GM19239 (cell line): ENCODE measurements around the gene CRHR2.
"Not testable (repeated sequence)": the region's sequence is repeated elsewhere in the genome, so short reads cannot be mapped to it uniquely, and the experiment has no call there.

Experiments
- DNase-seq: peaks from one replicate; pipeline ENCODE4 v3.0.0; 2011; ENCODE audit warnings: low spot score; ENCODE audit not compliant: insufficient read length
- FAIRE-seq: peaks from 2 replicates; lab custom pipeline; 2011; peaks lifted over from hg19 to GRCh38; lab: Jason Lieb, UNC

The CRHR2 gene

DNA sequence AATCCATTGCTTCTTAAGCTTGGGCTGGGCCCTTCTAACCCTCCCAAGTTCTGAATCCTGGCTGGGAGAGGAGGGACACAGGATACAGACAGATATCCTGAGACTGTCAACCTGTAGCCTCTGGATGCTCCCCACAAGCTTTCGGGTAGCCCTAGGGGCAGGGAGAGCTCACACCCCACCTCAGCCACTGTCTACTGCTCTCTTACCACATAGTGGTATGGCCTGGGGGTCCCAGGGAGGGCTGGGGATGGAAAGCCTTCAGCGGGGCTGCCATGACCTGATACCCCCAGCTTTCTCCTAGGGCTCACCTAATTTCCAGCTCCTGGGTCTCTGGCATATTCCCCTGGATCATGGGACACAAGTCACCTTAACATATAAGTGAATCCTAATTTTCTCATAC, 25.1 kb downstream of the CRHR2 start:
- FAIRE-seq (no peak), DNase-seq (no peak)

DNA sequence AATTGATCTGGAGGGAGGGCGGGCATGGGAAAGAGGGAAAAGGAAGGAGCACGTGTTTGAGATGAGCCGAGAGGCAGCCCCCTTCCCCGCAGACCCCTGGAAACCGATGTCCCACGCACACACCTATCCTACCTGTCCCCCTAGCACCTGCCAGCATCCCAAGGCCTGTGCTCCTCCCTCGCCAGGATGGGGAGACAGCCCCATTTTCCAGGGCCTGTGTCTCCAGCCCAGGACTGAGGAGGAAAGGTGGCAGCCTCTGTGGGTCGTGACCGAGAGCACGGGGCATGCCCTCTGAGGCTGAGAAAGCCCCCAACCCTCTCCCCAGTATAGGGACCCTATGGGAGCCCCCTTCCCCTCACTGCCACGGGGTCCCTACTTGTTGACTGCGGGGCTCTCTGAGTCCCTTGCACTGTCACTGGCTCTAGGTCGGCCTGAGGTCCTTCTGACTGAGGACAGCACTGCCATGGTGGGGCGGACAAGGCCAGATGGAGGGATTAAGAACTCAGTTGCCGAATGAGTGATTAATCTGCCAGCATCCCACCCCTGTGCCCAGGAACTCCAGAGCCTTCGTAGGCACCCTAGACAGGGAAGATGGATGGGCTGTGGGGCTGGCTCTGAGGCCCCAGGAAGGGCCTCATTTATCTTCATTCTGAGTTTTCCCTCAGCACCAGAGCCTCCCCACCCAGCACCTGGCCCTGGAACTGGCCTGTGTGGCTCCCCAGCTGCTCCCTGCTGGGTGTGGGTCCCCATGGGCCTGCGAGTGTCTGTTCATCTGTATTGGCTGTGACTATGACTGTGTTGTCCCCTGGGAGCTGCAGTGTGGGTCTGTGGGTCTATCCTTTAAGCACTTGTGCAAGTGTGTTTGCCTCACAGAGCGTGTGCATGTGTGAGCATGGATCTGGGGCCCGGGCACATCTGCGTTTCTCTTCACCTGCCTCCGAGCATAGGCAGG, 26.0 kb downstream of the CRHR2 start:
- FAIRE-seq: no peak
- DNase-seq: no peak

DNA sequence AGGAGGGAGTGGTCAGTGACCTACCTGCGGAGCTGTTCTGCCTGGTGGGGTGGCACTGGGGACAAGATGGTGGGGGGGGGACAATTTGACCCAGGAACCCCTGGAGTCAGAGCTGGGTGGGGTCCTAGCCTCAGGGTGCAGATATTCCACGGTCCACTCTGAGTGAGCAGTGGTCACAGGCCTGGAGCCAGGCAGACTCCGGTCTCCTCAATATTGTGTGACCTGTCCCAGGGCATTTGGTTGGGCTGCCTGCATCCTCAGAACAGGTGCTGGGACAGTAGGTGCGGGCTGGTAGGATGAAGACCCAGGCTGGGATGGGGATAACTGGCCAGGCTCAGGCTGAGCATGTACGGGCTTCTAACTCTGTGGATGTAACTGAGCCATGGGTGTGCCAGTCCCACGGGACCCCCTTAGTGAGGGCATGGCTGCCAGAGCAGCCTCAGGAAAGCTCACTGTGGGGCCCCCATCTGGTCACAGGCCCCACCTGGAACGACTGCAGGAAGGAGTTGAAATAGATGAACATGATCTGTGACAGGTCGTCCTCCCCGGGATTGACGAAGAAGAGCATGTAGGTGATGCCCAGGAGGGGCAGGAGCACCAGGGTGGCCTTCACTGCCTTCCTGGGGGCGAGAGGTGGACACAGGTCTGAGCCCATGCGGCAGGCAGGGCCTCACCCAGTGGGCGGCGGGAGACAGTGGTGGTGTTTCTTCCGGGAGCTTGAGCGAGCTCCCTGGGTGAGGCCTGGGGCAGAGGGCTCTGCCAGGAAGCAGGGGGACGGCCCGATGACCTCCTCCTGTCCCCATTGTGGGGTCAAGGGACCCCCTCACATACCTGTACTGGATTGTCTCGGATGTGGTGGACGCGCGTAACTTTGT, 26.9 kb downstream of the CRHR2 start:
- FAIRE-seq: no peak
- no peak for DNase-seq

DNA sequence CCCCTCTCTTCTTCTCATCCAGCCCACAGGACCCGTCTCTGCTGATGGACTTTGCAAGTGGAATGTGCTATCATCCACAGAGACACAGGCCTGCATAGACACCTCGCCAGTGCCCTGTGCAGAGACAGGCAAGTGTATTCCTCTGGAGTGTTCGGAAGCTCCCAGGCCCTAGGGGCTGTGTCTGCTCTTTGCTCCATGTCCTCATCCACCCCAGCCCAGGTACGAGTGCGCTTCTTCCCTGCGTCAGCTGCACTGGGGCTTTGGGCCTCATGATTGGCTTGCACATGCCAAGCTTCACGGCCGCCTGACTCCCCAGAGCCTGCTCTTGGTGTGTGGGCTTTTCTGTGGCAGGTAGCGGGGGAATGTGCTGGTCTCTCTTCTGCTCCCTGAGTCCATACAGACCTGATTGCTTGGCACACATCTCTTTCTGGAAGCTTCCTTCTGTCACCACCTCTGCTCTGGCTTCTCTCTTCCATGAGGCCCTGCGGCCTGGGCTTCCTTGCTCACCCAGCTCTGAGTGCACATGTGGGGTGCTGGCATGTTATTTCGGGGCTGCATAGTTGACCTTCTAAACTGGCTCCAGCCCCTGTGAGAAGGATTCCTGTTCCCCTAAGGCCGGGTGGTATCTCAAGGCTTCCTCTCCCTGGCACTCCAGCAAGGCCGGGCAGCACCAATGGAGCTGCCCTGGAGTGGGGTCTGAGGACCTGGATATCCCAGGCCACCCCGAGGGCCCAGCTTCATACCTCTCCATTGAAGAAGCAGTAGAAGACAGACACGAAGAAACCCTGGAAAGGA, 27.8 kb downstream of the CRHR2 start:
- no peak for FAIRE-seq
- no peak for DNase-seq

DNA sequence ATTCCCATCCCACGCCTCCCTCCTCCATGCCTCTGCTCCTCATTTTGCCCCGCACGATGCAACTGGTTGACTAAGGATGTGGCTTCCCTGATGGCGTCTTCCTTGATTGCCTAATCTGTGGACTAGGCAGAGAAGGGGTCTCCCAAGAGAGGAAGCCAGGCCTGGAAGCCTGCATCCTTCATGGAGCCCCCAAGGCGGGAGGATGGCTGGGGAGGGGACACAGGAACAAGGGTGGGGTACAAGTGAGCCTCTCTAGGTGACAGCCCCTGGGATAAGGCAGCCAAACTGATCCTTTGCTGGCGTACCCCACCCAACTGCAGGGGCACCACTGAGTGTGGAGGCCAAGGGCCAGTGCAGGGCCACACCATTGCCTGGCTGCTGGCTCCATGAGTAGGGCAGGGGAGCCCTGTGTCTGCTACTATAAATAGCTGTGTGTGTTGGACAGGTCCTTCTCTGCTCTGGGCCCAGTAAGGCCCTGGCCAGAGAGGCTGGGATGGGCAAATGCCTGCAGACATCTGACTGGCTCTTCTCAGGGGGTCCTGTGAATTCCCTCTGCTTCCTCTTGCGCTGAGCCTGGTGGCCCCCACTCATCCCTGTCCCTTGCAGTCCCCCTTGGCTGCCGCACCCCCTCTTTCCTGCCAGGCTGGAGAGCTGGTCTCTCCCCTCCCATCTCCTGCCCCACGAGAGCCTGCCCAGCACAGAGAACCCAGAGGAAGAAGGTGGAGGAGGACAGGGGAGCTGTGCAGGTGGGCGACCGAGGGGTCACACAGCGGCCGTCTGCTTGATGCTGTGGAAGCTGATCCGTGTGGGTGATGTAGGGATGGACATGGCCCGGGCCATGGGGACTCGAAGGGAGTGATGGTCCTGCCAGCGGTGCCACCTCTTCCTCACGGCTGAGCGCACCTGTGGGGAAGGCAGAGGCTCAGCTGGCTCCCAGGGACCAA, 29.3 kb downstream of the CRHR2 start:
- no peak for FAIRE-seq
- DNase-seq: no peak

DNA sequence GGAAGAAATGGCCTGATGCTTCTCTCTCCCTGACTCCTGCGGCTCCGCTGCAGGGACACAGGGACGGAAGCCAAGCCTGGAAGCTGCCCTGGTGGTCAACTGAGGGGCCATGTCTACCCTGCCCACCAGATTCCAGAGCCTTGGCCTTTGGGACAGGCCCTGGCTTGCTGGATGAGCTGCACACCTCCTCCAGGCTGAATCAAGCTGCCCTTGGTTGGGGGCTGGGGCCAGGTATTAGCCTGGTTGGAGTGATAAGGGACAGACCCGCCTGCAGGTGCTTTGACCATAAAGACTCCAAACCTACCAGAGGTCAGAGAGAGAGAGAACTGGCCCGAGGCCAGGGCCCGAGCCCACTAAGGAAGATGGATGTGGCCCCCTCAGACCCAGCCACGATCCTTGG, 30.1 kb downstream of the CRHR2 start:
- FAIRE-seq: no peak
- DNase-seq: no peak

DNA sequence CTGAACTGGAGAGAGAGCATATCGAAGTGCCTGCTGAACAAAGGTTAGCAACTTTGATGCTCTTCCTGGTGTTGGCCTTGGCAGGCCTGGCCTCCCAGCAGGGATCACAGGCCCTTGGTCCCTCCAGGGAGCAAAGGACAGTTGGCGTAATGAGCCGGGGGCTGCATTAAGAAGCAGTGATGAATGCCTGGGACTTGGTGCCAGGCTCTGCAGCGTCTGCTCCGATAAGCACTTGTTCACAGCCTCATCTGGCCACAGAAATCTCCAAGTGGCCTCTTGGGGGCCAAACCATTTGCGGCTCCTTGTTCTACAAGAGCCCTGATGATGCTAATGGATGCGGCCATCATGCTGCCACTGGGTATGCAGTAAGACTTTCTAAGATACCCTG, 31.8 kb downstream of the CRHR2 start:
- FAIRE-seq (no peak), DNase-seq (no peak)

DNA sequence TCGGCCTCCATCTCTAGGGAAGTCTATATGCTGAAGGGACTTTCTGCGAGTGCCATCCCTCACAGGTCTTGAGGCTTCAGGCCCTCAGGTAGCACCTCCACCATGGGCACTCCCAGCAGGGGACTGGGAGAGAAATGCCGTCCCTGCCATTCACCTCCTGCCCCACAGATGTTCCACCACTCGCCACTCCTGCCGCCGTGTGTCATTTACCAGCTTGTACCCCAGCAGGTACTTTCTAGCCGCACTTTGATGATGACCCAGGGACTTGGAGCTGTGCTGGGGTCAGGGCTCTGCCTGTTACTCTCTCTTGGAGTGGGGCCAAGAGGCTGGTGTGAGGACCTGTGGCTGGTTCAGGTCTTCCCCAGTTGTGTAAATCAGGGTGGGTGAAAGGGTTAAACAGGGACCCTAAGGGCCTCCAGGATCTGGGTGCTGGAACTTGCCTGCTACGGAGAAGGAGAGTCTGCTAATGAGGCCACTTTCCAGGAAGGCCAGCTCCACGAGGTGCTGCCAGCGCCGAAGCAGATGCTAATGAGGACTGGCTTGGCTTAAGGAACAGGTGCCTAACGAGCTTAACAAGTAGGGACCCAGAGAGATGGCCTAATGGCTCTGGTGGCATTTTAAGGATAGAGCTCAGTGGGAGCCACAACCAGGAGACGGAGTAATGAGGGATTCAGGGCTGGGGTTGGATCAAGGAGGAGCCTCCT, 32.4 kb downstream of the CRHR2 start:
- DNase-seq (no peak), FAIRE-seq (no peak)

DNA sequence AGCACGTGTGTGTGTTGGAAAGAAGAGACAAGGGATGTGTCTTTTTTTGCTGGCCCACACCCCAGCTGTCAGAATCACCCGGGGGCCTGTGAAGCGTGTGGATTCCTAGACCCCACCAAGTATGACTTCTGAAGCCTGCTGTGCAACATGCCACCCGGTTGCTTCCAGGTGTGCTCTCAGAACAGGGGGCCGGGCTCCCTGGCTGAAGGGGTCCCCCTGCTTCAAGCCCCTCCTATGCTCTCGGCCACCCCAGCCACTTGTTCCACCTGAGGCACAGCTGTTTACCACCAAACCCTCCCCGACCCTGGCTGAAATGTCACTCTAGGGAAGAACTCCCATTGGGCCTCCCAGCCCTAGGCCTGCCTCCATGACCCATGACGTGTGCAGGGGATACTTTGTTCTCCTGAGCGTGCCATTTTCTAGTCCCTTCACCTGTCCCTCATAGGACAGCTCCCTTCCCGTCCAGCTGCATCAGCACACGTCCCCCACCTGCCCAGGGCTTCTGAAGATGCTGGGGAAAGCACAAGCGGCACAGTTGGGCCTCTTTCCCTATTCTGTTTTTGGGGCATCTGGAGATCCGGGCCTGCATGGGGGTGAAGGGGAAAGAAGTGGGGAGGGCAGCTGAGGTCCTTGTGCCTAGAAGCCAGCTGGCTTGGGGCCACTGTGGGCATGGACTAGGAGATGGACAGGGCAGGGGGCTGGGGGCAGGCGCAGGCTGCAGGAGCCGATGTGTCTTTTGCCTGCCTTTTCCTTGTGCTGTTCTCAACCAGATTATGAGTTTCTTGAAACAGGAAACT, 33.3 kb downstream of the CRHR2 start:
- FAIRE-seq (no peak), DNase-seq (no peak)

DNA sequence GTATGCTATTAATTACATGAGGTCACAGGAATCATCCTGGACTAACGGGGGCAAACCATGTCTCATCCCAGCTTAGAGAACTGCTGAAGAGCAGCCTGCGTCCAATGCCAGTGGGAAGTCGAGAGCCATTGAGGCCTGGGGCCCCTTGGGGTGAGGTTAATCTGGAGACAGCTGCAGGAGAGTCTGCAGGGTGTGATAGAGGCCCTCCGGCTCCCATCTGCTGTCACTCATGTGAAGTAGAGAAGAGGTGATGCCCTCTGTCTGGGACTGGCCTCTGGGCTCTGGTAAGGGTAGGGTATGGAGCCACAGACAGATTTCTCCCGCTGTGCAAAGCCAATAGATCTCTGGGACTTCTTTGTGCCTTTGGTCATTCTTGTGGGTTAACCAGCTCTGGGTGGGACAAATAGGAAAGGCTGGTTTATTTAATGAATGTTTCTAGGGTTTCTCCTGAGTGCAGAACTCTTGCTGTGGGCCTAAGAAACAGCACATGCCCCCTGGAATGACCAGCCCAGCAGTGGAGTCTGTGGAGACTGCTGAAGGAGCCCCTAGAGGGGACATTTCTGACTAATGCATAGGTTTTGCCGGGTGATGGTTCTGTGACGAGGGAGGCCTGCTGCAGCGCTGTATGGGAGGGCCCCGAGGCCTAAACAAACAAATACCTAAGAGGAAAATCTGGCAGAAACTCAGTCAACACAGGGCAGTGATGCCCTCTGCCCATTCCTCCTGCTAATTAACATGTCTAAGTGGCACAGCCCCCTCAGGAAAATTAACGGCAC, 34.5 kb downstream of the CRHR2 start:
- FAIRE-seq (no peak), DNase-seq (no peak)

DNA sequence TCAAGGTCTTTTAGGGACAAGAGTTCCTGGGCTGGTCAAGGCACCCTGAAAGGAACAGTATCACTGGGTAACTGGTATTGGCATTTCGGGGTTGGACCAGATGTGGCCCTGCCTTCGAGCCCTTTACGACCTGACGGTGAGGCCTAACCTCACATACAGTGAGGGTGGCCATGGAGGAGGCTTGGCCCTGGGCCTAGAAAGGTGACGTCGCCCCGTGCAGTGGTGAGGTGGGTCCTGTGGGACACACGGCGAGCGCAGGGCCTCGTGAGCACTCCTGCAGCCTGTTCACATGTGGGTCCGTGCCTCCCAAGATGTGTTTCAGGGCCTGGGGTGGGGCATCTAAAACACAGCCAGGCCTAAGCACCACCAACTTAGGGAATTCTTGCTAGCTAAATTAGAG, 36.1 kb downstream of the CRHR2 start:
- DNase-seq (no peak), FAIRE-seq (no peak)

DNA sequence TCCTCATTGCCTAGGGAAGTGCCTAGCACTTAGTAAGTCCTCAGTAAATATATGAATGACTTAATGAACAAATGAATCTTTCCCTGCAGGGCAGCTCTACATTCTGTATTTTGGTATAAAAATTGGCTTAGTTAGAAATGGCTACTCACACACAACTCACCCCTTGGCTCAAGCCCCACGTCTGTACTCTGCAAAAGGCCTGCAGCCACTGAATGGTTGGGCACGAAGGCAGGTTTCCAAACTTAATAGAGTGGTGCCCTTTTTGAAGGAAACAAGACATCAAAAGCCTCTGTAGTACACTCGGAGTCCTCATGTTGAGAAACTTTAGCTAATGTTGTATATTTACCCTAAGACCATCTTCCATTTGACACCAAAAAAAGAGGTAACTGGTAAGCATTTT, 36.6 kb downstream of the CRHR2 start:
- DNase-seq (no peak), FAIRE-seq (no peak)

DNA sequence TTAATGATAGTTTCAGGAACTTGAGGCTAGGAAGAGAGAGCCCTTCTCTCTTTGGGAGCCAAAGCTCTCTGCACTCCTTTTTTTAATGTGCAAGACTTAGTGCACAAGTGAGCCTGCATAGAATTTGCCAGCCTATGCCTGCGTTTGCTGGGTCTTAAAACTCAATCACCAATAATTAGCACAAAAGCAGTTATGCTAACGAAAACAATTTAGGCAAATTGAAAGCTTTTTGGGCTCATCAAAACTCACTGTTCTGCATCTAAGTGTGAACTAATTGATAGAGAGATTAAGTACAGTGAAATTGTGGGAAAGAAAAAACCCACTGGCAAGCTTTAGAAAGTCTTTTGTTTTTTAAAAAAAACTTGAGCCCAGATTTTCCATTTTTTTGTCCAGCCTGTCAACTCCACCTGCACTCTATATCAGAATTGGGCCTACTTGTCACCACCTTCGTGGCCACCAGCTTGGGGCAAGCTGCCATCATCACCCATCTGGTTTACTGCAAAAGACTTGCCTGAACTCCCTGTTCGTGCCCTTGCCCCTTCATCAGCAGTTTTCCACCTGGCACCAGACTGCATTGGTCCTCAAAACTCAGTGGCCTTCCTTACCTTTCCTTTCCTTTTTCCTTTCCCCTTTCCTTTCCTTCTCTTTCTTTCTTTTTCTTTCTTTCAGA, 37.8 kb downstream of the CRHR2 start:
- FAIRE-seq: no peak
- no peak for DNase-seq

DNA sequence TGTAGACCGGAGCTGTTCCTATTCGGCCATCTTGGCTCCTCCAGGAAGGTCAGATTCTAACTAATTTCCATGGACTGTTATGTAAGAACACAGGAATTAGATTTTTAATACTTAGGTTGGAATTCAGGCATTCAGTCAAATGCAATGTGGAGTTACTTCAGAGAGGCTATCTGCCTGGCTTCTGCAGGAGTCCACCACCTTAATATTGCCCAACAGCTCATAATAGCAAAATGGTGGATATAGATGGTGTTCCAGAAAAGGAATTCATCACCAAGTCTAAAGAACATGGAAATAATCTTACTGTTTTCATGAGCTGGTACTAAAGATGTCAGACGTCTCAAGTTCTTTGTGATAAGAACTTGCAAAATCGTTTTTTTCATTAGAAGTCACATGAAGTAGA, 39.5 kb downstream of the CRHR2 start:
- DNase-seq (no peak), FAIRE-seq (no peak)

DNA sequence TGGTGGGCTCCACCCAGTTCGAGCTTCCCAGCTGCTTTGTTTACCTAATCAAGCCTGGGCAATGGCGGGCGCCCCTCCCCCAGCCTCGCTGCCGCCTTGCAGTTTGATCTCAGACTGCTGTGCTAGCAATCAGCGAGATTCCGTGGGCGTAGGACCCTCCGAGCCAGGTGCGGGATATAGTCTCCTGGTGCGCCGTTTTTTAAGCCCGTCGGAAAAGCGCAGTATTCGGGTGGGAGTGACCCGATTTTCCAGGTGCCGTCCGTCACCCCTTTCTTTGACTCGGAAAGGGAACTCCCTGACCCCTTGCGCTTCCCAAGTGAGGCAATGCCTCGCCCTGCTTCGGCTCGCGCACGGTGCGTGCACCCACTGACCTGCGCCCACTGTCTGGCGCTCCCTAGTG, 39.9 kb downstream of the CRHR2 start:
- not testable (repeated sequence) for DNase-seq, FAIRE-seq

DNA sequence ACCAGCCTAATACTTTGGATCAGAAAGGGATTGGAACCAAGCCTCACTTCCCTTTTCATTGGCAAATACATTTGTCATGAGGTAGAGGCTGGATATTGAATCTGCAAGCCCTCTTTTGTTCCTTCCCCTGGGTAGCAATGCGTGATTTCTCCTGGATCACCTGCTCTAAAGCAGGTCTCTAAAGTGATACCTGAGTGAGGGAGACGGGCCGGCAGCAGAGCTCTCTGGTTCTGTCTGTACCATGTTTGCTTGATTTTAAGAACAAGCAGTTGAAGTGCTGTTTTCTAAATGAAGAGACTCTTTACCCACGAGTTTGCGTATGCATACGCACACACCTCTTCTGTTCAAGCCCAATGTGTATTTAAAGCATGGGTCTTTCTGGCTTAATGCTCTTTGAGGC, 46.5 kb downstream of the CRHR2 start:
- DNase-seq: no peak
- FAIRE-seq: no peak
